GM21529 (cell line): ENCODE measurements around the gene LONP2.

Source experiments
- ATAC-seq: cut with Tn5 transposase; IDR thresholded peaks from one replicate; pipeline ENCODE4 v1.9.1; 2021; ENCODE audit not compliant: unreplicated experiment

LONP2 gene, protein sequence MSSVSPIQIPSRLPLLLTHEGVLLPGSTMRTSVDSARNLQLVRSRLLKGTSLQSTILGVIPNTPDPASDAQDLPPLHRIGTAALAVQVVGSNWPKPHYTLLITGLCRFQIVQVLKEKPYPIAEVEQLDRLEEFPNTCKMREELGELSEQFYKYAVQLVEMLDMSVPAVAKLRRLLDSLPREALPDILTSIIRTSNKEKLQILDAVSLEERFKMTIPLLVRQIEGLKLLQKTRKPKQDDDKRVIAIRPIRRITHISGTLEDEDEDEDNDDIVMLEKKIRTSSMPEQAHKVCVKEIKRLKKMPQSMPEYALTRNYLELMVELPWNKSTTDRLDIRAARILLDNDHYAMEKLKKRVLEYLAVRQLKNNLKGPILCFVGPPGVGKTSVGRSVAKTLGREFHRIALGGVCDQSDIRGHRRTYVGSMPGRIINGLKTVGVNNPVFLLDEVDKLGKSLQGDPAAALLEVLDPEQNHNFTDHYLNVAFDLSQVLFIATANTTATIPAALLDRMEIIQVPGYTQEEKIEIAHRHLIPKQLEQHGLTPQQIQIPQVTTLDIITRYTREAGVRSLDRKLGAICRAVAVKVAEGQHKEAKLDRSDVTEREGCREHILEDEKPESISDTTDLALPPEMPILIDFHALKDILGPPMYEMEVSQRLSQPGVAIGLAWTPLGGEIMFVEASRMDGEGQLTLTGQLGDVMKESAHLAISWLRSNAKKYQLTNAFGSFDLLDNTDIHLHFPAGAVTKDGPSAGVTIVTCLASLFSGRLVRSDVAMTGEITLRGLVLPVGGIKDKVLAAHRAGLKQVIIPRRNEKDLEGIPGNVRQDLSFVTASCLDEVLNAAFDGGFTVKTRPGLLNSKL

DNA sequence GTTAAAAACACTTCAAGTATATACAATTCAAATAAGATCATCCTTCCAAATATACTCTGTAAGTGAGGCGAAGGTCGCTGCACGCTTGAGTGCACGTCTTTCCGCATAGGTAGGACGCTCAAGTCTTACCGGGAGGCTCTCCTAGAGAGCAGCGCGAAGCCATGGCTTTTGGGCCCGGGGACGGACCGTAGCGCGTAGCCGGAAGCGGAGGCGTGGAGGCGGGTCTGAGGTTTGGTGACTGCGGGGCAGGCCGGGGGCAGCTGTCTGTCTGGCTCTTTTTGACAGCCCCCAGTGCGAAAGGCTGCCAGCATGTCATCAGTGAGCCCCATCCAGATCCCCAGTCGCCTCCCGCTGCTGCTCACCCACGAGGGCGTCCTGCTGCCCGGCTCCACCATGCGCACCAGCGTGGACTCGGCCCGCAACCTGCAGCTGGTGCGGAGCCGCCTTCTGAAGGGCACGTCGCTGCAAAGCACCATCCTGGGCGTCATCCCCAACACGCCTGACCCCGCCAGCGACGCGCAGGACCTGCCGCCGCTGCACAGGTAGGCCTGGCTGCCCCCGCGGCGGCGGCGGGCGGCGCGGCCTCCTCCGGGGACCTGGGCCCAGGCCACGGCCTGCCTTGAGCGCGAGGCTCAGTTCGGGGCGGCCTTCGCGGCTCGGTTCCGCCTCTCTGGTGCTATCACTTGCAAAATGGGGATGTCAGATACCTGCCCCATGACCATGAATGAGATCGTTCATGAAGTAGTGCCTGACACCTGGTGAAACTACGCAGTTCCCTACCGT is at the start of gene LONP2:
LONP2 (plus strand) TSS at position 221 of the 783 bp plus-strand sequence; CDS start at position 310, 89 bp downstream.
- ATAC-seq, result peak; percentile 98

DNA sequence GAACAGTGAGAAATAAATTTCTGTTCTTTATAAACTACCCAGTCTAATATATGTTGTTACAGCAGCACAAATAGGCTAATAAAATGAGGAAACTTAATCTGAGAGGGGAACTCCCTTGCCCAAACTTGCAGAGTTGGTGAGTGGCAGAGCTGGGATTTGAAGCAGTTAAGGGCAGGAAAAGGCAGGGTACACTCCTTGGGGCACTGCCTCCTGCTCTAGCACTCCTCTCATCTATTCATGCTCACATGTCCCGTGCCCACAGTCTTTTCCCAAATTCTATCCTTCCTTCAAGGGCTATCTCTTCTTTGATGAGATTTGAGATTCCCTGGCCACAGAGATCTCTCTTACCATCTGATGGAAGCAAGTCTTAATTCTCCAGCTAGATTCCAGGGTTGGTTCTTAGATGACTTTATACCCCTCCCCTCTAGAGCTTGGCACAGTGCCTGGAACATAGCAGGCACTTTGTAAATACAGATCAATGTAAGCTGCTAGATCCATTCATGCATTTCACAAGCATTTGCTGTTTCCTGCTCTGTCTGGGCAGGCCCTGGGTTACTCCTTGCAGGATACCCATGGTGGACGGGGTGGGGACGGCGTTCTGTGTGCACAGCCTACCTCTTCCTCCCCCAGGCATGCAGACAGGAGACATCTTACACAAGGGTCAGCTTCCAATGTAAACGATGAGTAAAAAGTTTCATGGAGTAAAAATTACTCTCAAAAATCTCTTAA is 49.1 kb upstream of the LONP2 start:
- ATAC-seq, result no peak

DNA sequence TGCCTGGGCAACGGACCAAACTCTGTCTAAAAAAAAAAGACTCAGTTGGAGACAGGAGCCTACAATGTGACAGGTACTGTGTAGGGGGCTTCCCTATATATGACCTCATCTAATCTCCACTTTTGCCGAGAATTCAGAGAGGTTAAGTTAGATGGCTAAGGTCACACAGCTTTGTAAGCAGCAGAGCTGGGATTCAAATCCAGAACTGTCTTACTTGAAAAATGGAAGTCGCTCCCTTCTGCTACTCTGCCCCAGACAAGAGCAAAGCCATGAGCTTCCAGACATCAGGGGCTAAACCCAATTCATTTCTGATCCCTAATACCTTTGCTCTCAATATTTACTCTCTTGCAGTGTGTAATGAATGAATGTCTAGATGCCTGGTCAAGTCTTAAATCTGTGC is 46.8 kb upstream of the LONP2 start:
- no peak for ATAC-seq

DNA sequence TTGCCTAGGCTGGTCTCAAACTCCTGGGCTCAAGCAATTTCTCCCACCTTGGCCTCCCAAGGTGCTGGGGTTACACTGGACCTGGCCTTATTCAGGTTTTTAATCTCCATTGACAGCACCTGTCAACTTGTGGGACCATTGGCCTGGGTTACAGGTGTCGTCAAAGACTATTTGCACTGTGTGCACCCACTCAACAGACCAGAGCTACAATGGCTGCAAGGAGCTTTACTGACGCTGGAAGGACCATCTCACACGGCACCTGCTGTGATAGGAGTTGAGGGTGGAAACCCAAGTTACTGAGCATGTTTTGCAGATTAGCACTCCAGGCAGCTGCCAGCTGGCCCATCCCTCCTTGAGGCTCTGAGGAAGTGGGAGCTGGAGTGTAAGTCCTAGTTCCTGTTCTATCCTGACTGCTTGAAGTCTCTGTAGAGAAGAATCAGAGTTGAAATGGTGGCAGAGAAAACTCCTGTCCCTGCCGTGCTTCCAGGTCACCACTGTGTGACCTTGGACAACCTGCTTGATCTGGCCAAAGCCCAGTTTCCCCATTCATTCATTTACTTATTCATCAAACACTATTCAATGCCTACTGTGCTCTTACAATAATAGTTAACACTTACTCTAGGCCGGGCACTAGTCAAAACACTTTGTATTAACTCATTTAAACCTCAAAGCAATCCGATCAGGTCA is 42.4 kb upstream of the LONP2 start:
- no peak for ATAC-seq

DNA sequence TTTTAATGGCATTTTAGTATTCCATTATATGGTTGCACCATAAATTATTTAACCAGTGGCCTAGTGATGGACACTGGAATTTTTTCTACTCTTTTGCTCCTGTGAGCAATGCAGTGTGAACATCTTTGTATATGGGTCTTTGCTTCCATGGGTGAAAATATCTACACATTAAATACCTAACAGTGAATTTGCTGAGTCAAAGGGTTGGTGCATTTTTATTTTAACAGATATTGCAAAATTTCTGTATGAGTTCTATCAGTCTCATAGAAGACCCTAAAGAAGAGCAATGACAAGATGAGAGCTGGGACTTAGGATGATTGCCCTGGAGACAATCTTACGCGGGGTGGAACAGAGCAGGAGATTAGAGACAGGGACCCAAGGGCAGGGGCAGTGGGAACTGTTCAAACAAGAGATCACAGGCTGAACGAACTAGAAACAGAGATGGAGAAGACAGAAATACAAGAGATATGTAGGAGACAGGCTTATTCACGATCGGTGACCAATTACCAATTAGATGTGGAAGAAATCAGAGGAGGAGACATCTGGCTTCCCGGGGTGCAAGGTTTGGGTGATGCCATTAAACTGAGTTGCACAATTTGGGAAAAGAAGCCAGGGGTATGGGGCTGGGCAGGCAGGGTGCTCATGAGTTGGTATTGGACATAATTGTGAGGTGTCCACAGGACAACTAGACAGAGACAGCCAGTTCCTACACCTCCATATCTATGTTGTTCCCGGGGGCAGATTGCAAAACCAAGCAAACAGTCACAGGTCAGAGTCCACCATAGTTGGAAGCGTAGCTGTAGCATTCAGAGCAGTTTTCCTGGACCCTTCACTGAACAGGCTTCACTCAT is 39.9 kb upstream of the LONP2 start:
- no peak for ATAC-seq

DNA sequence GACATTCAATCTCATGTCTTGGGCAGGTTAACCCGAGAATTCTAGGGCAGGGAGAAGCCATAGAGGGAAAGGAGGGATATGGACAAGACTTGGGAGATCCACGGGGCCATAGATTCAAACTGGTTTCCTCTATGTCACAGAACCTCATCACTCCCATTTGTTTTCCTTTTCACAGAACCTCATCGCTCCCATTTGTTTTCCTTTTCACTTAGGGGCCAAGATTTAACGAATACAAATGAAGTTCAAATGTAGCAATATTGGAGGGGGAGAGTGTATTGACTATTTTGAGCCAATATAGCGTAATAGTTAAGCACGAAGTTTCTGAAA is 39.3 kb upstream of the LONP2 start:
- ATAC-seq, result no peak

DNA sequence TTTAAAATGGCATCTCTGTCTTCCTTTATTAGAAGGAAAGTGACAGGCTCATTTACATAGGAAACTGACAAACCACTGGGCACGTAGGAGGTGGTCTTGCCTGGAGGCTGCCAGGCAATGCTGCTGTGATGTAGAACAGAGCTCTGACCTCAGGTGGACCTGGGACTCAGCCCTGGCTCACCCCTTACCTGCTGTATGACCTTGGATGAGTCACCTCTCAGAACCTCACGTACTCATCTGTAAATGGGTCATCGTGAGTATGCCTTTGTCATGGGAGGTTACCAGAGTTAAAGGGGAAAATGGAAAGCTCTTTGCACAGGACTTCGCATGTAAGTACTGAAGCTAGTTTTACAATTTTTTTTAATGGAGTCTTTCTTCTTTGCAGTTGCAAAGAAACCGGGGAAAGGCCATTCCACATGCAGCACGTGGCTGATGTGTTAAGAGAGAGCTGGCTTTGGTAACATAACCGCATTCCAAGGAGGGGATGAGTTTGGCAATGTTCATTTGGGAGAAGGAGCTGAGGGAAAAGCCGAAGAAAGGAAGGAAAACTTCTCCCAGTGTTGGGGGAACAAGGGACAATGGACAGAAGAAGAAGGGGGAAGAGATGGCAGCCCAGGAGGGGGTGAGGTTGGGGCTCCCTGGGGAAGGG is 37.4 kb upstream of the LONP2 start:
- ATAC-seq, result no peak

DNA sequence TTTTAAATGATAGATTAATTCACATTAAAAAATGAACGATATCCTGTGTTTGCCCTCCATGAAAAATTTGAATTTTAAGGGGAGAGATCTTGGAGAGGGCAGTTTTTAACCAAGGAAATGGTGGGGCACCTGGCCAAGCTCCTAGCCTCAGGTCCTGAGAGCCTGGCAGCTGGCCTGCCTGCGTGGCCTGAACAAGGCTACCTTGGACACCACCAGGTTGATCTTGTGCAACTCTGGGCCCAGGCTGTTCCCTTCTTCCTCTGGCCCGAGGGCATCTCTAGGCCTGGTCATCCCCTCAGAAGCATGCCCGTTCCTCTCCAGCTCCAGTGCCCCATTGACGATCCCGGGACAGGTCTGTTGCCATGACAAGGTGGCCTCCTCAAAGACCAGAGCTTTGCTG is 33.4 kb upstream of the LONP2 start:
- ATAC-seq, result no peak

DNA sequence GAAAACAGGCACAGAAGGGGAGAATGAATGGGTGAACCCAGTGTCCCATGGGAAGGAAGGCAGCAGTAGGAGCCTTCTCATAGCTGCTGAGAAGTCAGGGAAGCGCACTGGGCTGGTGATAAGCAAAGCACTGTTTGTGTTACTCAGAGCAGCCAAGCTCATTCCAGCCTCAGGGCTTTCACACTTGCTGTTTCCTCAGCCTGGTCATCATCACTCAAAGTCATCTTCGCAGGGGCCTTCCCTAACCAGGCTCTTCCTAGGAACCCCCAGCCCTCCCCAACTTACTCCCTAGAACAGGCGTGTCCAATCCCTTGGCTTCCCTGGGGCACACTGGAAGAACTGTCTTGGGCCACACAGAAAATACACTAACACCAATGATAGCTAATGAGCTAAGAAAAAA is 32.1 kb upstream of the LONP2 start:
- no peak for ATAC-seq

DNA sequence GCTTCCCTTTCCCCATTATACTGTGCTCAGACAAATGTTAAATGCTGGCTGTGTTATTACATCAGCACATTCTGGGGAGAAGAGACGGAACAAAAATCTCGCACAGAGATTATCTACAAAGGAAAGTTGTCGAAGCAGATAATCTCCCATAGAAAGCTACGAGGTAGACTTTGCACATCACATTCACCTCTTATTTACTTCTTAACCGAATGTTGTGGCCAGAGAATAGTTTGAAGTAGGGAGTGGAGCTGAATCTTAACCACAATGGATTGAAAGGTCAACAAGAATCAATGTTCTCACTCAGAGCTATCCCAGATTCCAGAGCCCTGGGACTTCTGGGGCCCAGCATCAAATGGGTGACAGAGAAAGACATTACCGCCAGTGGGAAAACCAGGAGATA is 28.4 kb upstream of the LONP2 start:
- ATAC-seq, result no peak

DNA sequence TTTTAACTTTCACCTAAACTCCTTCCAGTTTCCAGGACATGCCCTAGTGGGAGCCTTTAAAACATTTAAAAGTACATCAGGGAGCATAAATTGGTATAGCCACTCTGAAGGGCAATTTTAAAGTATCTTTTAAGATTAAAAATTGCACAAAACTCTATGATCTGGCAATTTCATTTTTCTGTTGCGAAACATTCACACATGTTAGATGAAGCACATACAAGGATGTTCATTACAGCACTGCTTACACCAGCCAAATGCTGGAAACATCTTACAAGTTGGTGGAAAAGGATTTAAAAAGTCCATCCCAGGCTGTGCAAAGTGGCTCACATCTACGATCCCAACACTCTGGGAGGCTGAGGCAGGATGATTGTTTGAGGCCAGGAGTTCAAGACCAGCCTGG is 26.4 kb upstream of the LONP2 start:
- no peak for ATAC-seq

DNA sequence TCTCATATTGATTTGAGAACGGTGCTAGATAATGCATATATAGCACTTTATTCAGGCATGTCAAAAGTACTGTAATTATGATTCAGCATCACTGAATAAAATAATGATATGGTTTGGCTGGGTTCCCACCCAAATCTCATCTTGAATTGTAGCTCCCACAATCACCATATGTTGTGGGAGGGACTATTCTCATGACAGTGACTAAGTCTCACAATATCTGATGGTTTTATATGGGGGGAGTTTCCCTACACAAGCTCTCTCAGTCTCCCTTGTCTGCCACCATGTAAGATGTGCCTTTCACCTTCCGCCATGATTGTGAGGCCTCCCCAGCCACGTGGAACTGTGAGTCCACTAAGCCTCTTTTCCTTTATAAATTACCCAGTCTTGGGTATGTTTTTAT is 25.6 kb upstream of the LONP2 start:
- no peak for ATAC-seq

DNA sequence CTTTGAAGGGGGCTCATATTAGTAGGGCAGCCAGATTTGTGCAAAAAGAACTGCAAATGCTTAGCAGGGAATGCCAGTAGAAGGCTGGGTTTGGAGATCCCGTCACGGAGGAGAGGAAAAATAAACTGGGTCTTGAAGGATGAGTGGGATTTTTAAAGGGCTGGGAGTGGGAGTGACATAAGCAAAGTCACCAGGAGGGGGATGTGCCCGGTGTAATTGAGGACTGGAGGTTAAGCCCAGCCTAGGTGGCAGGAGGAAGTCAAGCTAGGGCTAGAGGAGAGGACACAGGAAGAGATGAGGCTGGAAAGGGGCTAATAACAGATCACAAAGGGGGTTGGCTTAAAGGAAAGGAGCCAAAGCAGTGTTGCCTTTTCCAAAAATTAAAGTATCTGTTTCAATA is 23.2 kb upstream of the LONP2 start:
- no peak for ATAC-seq

DNA sequence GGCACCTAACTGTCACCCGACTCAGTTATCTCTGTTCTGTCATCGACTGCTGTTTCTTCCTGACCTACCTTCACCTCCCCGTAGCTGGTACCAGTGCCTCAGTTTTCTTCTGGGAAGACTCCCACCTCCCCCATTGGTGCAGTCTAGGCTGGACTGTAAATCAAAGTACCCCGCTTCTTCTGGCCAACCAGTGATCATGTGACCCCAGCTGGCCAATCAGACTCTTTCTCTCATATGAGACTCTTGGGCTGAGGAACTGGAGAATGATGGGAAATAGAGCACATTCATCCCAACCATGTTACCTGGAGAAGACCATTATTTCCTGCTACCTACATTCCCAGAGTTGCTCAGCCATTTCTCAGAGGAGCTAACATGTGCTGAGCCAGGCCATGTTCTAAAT is 20.6 kb upstream of the LONP2 start:
- ATAC-seq, result no peak

DNA sequence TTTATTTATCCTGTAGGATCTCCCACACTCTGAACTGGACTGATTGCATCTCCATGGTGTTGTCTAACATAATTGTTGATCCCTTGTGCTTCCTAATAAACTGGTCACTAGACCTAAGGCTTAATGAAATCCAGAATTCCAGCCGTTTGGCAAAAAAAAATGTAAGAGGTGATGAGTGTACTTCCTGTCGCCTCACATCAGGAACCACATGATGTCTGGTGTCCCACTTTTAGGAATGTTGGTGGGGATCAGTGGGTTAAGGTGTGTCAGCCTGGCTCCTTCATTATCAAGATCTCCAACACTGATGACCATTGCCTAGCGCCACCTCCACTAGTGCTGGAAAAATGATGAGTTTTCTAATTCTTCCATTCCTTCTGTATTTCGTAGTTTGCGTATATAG is 18.6 kb upstream of the LONP2 start:
- no peak for ATAC-seq

DNA sequence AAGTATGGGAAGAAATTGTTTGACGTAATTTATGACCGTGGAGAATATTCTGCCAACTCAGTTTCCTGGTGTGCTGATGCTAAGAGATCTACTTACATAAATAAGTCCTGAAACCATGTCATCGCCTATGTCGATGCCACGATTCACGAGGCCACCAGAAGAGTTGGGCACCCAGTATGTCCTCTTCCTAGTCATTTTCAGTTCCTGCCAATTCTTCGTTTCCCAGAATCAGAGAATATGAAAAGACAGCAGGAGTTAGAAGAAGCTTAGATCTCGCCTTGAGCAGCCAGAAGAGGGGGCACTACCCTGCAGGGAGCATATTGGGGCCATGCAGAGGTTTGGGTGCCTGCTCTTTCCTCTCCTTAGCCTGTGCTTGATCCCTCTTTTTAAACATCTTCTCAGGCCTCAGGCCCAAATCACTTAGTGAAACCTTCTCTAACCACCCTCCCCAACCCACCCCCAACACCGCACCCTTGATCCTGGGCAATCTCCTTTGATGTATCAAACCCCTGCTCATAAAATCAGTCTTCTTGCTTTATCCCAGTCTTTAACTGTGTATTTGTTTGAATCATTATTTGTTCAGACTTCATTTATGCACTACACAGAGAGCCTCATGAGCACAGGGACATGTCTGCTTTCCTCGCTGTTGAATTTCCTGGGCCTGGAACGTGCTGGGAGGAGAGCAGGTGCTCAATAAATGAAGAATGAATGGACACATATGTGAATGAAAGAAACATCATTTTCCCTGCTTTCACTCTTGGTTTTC is 12.2 kb upstream of the LONP2 start:
- ATAC-seq, result peak; percentile 83

DNA sequence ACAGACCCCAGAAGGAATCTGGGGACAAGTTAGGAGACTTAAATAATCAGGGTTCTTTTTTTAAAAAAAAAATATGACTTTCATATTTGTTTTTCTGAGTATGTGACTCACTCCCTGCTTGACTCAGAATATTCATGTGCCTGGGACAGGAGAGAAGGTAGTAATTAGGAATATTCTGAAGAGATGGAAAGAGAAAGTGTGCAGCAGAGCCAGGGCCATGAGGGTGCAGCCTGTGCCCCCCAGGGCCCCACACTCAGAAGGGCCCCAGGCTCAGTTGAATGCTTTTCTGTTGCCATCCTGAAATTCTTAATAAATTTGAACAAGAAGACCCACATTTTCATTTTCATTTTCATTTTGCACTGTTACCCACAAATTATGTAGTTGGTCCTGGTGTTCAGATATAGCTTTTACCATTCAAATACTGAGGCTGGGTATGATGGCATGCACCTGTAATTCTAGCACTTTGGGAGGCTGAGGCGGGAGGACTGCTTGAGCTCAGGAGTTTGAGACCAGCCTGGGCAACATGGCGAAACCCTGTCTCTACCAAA is 11.5 kb upstream of the LONP2 start:
- no peak for ATAC-seq

DNA sequence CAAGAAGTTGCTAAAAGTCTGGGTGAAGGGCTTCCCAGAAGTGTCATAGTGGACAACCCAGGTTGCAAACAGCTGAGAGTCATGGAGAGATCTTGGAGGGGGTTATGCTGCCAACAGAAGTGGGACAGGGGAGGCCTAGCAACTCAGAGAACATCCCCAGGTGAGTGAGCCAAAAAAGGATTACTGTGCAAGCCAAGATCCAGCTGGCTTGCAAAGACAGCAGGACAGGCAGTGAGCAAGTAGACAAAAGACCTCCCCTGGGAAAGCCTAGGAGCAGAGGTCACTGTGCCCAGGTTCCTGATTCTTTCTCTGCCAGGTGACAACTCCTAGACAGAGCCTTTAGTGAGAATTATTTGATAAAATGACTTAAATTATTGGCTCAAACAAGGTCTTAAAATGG is 9.5 kb upstream of the LONP2 start:
- ATAC-seq, result no peak
